Measurements from ENCODE around the gene SPATS2. TPM values are rescaled to one million over a fixed set of nuclear protein-coding genes. Genes with fewer than 3 reads are reported as not detected.

Gene SPATS2
- total RNA-seq, 1 experiment from 2014 or later: 56.3 TPM

DNA sequence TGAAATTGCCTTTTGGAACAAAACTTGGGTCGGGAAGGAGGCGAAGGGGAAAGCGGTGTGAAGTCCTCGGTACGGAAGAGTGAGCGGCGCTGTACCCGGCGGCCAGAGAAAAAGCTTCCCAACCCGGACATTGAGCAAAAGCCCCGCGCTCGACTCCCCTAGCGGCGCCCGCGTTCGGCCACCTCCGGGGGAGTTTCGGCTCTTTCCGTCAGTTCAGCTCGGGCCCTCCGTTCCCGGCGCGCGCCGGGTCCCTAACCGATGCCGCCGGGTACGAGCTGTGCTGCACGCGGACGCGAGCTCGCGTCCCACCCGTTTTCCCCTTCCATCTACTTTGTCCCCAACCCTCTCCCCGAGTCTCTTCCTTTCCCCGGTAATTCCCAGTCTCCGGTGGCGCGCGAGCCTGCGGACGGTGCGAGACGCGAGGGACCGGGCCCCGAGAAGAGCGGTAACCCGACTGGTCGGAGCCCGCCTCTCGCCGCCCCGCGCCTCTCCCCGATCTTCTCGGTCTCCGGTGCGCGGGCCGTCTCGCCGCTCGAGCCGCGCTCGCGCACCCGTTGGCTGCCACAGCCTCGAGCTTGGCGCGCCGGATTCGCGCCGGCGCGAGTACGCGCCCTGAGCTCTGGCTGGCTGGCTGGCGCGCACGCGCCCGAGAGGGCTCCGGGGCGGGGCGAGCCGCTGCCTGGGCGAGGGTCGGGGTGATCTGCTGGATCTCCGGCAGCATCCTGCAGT lies 446 bp upstream of the SPATS2 start:
- ChIA-PET CTCF (interaction anchor here (0.5 to 2.0 kb wide), 6 partner anchors 8 to 147 kb away, joined by 3 to 11 read pairs (median 5); no protein-coding TSS in a partner anchor), POLR2A (interaction anchor here (0.6 to 1.2 kb wide), 9 partner anchors 21 to 147 kb away, joined by 3 to 9 read pairs (median 5); partner anchors contain the start of gene TROAP)
- ATAC-seq (peak; percentile 94), DNase-seq (ENCODE audit: low read depth, low spot score) (no peak)
- in situ Hi-C loops (cut with HindIII; ENCODE audit: low pct_unique_long_range_greater_than_20kb, low sequenced_read_pairs): loop anchor here (25.0 kb wide), 1 partner anchor 145 kb away; no protein-coding TSS in a partner anchor
- Histone ChIP-seq H3K4me3 (ENCODE audit: low read depth in 2 of 2, low read length in 2 of 2) (peak overlapping the region; percentile 78 to 82), H3K36me3 (ENCODE audit: control insufficient read depth, insufficient read depth, low read length) (no peaks in the 10 kb centered on the region; the same call in 1 of the 2 replicates), H3K4me1 (ENCODE audit: control insufficient read depth, insufficient read depth, low read length) (peaks cover 18% of the 10 kb centered on the region), H3K27ac (ENCODE audit: low read length) (peak overlapping the region; percentile 92), H3K27me3 (ENCODE audit: control insufficient read depth, insufficient read depth, low read length) (no peaks in the 10 kb centered on the region), H3K9me3 (ENCODE audit: control insufficient read depth, insufficient read depth, low read depth, low read length) (no peaks in the 10 kb centered on the region)
- no peak for TF ChIP-seq SIN3A (IDR thresholded peaks at IDR 0.05; ENCODE audit: borderline replicate concordance, insufficient read depth, low read depth, low read length)
- no peak; the same call in none of the 2 replicates for TF ChIP-seq POLR2AphosphoS5 (IDR thresholded peaks at IDR 0.05; ENCODE audit: low read depth, low read length)
- 0 out of 4 replicates have a peak, but pooled peaks of 1 of the 2 experiments have one; percentile 20 for TF ChIP-seq REST (IDR thresholded peaks at IDR 0.05; ENCODE audit: insufficient read depth in 1 of 2, low read depth in 2 of 2, low read length in 1 of 2)
- no peak for TF ChIP-seq TCF7L2 (IDR thresholded peaks at IDR 0.05; ENCODE audit: low read depth, low read length)
- TF ChIP-seq, protein P1, sequence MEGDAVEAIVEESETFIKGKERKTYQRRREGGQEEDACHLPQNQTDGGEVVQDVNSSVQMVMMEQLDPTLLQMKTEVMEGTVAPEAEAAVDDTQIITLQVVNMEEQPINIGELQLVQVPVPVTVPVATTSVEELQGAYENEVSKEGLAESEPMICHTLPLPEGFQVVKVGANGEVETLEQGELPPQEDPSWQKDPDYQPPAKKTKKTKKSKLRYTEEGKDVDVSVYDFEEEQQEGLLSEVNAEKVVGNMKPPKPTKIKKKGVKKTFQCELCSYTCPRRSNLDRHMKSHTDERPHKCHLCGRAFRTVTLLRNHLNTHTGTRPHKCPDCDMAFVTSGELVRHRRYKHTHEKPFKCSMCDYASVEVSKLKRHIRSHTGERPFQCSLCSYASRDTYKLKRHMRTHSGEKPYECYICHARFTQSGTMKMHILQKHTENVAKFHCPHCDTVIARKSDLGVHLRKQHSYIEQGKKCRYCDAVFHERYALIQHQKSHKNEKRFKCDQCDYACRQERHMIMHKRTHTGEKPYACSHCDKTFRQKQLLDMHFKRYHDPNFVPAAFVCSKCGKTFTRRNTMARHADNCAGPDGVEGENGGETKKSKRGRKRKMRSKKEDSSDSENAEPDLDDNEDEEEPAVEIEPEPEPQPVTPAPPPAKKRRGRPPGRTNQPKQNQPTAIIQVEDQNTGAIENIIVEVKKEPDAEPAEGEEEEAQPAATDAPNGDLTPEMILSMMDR (IDR thresholded peaks at IDR 0.05): peak; percentile 44; the same call in 1 of the 2 replicates
- TSS peak; percentile 95 for BruUV-seq (replicated peaks)
- intact Hi-C loops (cut with micrococcal nuclease; ENCODE audit: unreplicated experiment): no loop called here

DNA sequence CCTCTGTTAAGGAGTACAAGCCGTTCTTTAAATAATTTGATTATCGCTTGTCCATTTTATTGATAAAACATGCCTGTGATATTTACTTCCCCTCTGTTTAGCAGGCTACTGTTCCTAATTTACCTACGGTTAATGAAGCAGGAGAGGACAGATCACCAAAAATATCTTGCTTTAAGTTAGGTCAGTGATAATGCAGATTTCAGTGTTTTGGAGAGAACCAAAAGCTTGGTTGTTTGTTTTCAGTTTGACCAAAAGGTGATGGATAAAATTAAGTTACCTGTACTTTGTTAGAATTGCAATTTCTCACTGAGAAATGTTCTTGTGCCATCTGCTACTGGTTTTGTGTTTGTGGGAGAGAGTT lies 958 bp downstream of the SPATS2 start:
- no TSS peak for BruUV-seq (replicated peaks)
- no peak for ATAC-seq
- Histone ChIP-seq H3K27me3 (ENCODE audit: control insufficient read depth, insufficient read depth, low read length) (no peaks in the 10 kb centered on the region), H3K4me1 (ENCODE audit: control insufficient read depth, insufficient read depth, low read length) (peaks cover 18% of the 10 kb centered on the region), H3K9me3 (ENCODE audit: control insufficient read depth, insufficient read depth, low read depth, low read length) (no peaks in the 10 kb centered on the region), H3K36me3 (ENCODE audit: control insufficient read depth, insufficient read depth, low read length) (no peaks in the 10 kb centered on the region; the same call in 1 of the 2 replicates), H3K27ac (ENCODE audit: low read length) (peak overlapping the region; percentile 87), H3K4me3 (ENCODE audit: low read depth in 2 of 2, low read length in 2 of 2) (peak overlapping the region; percentile 78 to 82)
- DNase-seq (ENCODE audit: low read depth, low spot score): no peak
- TF ChIP-seq REST (IDR thresholded peaks at IDR 0.05; ENCODE audit: insufficient read depth in 1 of 2, low read depth in 2 of 2, low read length in 1 of 2) (no peak), POLR2AphosphoS5 (IDR thresholded peaks at IDR 0.05; ENCODE audit: low read depth, low read length) (no peak)
- intact Hi-C loops (cut with micrococcal nuclease; ENCODE audit: unreplicated experiment) (no loop called here), in situ Hi-C loops (cut with HindIII; ENCODE audit: low pct_unique_long_range_greater_than_20kb, low sequenced_read_pairs) (loop anchor here (25.0 kb wide), 1 partner anchor 144 kb away; no protein-coding TSS in a partner anchor)
- ChIA-PET POLR2A (no interaction called here), CTCF (interaction anchor here (0.7 to 2.0 kb wide), 2 partner anchors 20 to 146 kb away, joined by 7 to 15 read pairs; no protein-coding TSS in a partner anchor)

All from Panc1 (cell line).